Muscle layer of duodenum (tissue), 2 donors: ENCODE results near the gene PRRT1.

ENCODE experiments used
- H3K27ac ChIP-seq: one replicate; pipeline ENCODE4 v1.7.0; 2013; ENCODE audit warnings: mild to moderate bottlenecking, low read length
- H3K27me3 ChIP-seq: one replicate; pipeline ENCODE4 v1.7.0; 2013; ENCODE audit warnings: low read depth, mild to moderate bottlenecking, control low read depth, low read length
- H3K36me3 ChIP-seq, 2 donors: one replicate each; pipeline ENCODE4 v1.7.0; 2013; ENCODE audit warnings: low read length in 2 of 2, control low read depth in 1 of 2, mild to moderate bottlenecking in 1 of 2; ENCODE audit not compliant: insufficient read depth in 2 of 2, control insufficient read depth in 1 of 2
- H3K4me1 ChIP-seq, 2 donors: one replicate each; pipeline ENCODE4 v1.7.0; 2013; ENCODE audit warnings: low read length in 2 of 2, mild to moderate bottlenecking in 2 of 2, control low read depth in 1 of 2, moderate library complexity in 1 of 2; ENCODE audit not compliant: insufficient read depth in 2 of 2, control insufficient read depth in 1 of 2
- H3K4me3 ChIP-seq, 2 donors: one replicate each; pipeline ENCODE4 v1.7.0; 2013; ENCODE audit warnings: low read length in 2 of 2, low read depth in 1 of 2, mild to moderate bottlenecking in 1 of 2
- H3K9me3 ChIP-seq, 2 donors: one replicate each; pipeline ENCODE4 v1.7.0; 2013; ENCODE audit warnings: low read length in 2 of 2, control low read depth in 1 of 2, mild to moderate bottlenecking in 1 of 2; ENCODE audit not compliant: control insufficient read depth in 1 of 2
- donor health status: healthy.

The PRRT1 gene

DNA sequence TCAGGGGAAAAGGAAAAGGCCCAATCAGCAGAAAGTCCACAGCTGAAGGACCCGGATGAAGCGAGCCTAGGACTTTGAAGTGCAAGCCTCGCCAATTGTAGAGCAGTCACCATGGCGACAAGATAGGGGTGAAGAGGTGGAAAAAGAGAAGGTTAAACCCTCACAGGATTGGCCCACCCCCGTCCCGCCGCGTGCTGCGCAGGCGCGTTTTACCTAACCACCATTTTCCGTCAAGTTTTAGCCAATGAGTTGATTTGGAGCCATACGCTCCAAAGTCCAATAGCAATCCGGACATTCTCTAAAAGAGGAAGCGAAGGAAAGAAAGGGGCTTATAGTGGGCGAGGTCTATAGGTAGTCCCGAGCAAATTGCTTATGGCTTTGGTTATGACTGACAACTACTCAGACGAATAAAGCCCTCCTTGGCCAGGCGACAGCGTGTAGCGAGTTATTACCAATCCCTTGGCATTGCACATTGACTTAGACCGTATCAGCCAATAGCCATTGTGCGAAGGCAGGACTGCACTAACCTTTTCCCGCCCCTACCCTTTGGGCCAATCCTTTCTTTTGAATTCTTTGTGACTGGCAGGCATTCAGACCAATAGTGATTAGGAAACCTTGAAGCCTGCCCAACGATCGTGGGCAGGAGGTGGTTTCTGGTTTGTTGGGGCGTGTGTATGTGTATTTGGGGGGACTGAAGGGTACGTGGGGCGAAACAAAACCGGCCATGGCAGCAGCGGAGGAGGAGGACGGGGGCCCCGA lies 26.2 kb upstream of the PRRT1 start, which contains the start of gene RNF5:
TSS of gene RNF5 (plus strand) at position 618 of the 759 bp plus-strand sequence. CDS start at position 725, 107 bp downstream.
- no peaks in the 10 kb centered on the region for H3K27me3 ChIP-seq
- peaks cover 35 to 52% of the 10 kb centered on the region in 2 donors for H3K4me1 ChIP-seq
- H3K9me3 ChIP-seq: no peaks in the 10 kb centered on the region
- peak within 1 kb of the TSS; percentile 99 for H3K27ac ChIP-seq
- peaks cover 17 to 24% of the 10 kb centered on the region in 2 donors for H3K36me3 ChIP-seq
- peak within 1 kb of the TSS; percentile 80 to 84 for H3K4me3 ChIP-seq

DNA sequence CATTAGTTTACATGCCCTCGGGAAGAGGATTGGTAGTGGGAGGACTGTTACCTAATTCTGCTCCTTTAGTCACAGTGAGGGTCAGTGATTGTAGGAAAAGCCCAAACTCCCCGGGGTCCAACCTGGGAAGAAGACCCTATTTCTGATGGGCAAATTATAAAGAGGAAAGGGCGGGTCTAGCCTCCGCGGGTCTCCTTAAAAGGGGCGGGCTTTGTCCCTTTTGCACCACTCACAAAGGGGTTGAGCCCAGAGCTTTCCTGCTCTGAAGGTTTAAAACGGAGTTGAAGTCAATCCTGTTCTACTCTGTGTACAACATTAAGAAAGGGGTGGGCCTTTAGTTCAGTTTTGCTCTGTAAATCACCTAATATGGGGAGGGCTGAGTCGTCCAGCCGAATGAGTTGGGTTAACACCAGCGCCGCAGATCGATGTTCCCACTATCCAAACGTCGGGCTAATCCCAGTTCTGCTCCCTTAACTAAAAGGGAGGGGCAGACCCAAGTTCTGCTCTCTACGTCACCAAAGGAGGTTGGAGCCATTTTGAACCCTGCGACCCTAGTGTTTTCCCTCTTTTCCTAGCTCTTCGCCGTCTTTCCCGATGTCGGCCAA lies 25.5 kb upstream of the PRRT1 start:
- Histone ChIP-seq H3K4me1 (peaks cover 35 to 51% of the 10 kb centered on the region in 2 donors), H3K4me3 (peak overlapping the region; percentile 80 to 84), H3K27ac (peak overlapping the region; percentile 99), H3K36me3 (peaks cover 12 to 19% of the 10 kb centered on the region in 2 donors), H3K27me3 (no peaks in the 10 kb centered on the region), H3K9me3 (no peaks in the 10 kb centered on the region)

DNA sequence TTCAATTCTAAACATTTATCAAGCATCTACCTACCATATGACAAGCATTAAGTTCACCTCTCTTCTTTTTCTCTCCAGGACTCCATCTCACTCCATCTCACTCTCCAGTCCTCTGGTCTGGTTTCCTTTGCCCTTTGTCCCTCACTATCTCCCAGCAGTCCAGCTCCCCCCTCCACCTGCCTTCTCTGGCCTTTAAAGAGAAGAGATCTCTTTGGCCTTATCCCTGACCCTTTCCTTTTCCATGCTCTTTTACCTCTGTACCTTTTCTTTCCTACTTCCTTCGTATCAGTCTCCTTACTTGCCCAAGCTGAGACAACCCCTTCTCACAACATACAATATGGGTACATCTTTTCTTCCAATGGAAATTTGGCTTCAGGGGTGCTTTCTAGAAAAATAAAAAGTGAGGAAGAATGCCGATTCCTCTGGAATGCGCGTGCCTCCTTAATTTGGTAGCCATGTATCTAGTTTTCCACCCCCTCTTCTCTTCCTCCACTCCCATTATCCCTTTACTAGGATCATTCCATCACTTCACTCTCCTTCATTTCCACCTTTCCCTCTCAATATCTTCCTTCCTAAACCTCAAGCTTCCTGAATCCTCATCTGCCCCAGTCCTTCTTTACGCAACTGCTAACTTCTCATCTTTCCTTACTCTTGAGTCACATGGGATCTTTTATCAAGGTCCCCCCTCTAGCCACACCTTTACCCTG lies 24.9 kb upstream of the PRRT1 start:
- Histone ChIP-seq H3K36me3 (peaks cover 10 to 17% of the 10 kb centered on the region in 2 donors), H3K4me1 (peaks cover 35 to 48% of the 10 kb centered on the region in 2 donors), H3K27ac (peak overlapping the region; percentile 99), H3K9me3 (no peaks in the 10 kb centered on the region), H3K27me3 (no peaks in the 10 kb centered on the region), H3K4me3 (peak overlapping the region; percentile 80 to 84)

DNA sequence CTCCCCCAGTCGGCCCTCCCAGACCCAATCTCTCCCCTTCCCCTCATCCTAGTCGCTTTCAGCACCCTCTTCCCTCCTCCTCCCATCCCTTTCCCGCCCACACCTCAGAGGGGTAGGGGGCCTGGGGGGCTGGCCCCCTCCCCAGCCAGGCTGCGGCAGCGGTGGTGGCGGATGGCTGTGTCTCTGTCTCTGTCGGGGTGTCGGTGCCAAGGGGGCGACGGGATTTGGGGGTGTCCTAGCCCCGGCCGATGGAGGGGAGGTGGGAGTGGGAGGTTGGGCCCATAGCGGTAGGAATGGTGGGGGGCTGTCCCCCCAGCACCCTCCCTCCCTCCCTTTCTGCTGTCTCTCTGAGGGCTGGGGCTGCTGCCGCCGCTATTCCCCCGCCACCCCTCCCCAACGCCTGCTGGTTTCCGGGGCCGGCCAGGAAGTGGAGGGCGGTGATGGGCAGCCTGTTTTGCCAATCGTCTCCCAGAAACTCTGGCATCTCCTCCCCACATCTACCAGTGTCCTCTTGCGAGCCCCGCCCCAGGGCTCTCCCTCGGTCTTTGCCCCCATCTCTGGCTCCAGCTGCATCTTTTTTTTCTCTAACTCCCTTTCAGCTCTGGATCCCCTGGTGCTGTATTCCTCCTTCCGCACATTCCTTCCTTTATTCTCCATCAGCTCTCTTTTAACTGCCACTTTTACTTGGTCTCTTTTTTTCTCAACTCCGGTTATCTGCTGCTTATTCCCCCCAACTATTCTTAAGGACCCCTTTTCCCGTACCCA lies 24.2 kb upstream of the PRRT1 start, which contains the start of gene AGPAT1:
TSS of gene AGPAT1 (minus strand) at position 374 of the 765 bp plus-strand sequence. CDS start 4,588 bp downstream, outside the sequence.
- H3K27ac ChIP-seq: peak within 1 kb of the TSS; percentile 99
- H3K4me1 ChIP-seq: peaks cover 35 to 48% of the 10 kb centered on the region in 2 donors
- H3K4me3 ChIP-seq: peak within 1 kb of the TSS; percentile 80 to 84

DNA sequence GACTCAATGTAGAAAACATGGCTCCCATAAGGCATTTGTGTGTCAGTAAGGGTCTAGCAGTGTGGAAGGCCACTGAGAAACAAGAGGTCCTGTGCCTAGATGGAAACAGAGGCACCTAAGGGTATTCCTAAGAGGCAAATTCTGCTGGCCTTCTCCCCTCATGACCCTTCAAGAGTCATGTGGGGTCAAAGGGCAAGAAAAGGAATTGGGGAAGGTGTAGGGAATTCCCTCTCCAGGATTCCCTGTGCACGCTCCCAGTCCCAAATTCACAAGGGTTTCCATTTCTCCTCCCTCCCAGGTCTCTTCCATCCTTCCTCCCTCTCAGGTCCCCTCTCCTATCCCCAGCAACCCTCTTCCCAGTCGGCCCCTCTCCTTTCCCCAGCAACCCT lies 23.6 kb upstream of the PRRT1 start:
- Histone ChIP-seq H3K36me3 (peaks cover 6 to 16% of the 10 kb centered on the region in 2 donors), H3K27ac (peak overlapping the region; percentile 82), H3K4me3 (peak overlapping the region; percentile 80 to 84), H3K9me3 (no peaks in the 10 kb centered on the region), H3K4me1 (peaks cover 35 to 48% of the 10 kb centered on the region in 2 donors), H3K27me3 (no peaks in the 10 kb centered on the region)

More for the DNA sequence above, 24.2 kb upstream of the PRRT1 start, which contains the start of gene AGPAT1:
- Histone ChIP-seq H3K27me3 (no peaks in the 10 kb centered on the region), H3K36me3 (peaks cover 7 to 14% of the 10 kb centered on the region in 2 donors), H3K9me3 (no peaks in the 10 kb centered on the region)

DNA sequence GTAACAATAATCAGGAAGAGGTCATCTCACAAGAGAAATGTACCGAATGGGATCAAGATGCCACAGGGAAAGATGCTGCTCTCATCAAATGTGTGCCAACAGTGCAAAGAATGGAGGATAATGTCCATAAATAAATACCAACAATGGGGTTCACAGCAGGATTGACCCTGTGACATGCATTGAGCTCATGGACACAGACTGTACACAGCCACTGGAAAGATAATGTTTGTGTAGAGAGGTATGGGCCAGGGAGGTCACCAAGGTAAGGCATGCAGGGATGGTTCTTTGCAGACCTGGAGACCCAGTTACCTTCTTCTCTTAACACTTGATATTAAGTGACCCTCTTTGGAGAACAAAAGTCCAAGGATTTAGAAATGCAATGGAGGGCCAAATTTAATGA lies 22.7 kb upstream of the PRRT1 start:
- Histone ChIP-seq H3K36me3 (peaks cover 15 to 22% of the 10 kb centered on the region in 2 donors), H3K9me3 (no peaks in the 10 kb centered on the region), H3K4me3 (no peak overlapping the region), H3K27ac (no peak overlapping the region), H3K4me1 (peaks cover 28 to 40% of the 10 kb centered on the region in 2 donors), H3K27me3 (no peaks in the 10 kb centered on the region)

DNA sequence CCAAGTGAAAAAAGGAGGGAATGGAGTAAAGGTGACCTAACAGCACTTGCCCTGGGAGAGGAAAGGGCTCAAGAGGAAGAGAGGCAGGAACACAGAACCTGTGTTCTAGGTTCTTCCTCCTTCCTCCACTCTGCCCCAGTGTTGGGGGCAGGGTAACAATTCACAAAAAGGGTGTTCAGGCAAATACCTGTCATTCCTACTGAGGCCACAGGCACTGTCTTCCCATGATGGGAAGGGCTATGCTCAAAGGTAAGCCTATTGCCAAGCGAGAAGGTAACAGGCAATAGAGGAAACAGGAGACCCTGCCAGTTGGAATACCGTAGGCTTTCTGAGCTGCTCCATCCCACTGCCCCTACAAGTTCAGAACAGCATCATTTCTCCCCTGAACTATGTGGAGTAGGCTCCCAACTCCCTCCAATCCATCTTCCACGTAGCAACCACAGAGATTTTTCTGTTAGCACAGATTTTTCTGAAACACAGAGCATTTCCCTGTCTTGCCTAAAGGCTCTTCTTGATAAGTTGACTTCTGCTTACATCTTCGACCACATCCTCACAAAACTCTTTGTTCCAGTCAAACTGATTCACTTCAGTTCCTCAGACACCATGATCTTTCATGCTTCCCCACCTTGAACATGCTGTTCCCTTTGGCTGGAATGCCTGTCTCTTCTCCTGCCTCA lies 21.4 kb upstream of the PRRT1 start:
- peaks cover 21 to 34% of the 10 kb centered on the region in 2 donors for H3K4me1 ChIP-seq
- no peaks in the 10 kb centered on the region for H3K27me3 ChIP-seq
- no peaks in the 10 kb centered on the region for H3K9me3 ChIP-seq
- no peak overlapping the region for H3K27ac ChIP-seq
- H3K4me3 ChIP-seq: no peak overlapping the region
- peaks cover 25 to 34% of the 10 kb centered on the region in 2 donors for H3K36me3 ChIP-seq

DNA sequence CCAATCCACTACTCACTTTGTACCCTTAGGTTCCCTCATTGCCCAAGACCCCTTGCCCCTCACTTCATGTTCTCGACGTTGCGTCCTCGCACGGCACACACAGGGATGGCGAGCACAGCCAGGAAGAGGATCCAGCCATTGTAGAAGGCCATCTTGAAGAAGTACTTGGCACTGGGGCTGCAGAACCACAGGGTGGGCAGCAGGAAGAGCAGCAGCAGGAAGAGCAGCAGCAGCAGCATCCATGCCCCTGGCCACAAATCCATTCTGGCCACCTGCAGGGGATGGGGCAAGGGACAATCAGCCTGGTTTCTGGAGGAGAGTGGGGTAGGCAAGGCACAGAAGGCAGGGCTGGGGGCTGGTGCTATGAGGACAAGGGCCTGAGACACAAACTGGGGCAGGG lies 19.5 kb upstream of the PRRT1 start:
- no peak overlapping the region for H3K27ac ChIP-seq
- peaks cover 33 to 49% of the 10 kb centered on the region in 2 donors for H3K36me3 ChIP-seq
- H3K4me3 ChIP-seq: no peak overlapping the region
- H3K9me3 ChIP-seq: no peaks in the 10 kb centered on the region
- H3K27me3 ChIP-seq: no peaks in the 10 kb centered on the region
- peaks cover 10 to 32% of the 10 kb centered on the region in 2 donors for H3K4me1 ChIP-seq

DNA sequence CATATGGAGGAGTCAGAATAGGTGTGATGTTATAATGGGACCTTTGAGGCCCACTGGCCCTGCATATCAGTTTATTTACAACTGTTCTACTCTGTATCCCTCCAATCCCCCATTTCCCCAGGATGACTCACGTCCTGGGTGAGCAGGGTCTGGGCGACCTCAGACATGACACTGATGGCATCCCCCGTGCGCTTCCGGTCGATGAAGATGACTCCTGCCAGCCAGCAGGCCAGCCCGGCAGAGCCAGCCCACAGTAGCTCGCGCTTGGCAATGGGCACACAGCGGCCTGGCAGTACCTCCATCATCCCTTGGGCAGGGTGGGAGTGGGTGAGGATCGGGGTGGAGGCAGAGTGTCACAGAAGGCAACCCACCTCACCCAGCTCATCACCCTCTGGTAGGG lies 18.6 kb upstream of the PRRT1 start:
- H3K4me3 ChIP-seq: no peak overlapping the region
- H3K36me3 ChIP-seq: peaks cover 38 to 57% of the 10 kb centered on the region in 2 donors

DNA sequence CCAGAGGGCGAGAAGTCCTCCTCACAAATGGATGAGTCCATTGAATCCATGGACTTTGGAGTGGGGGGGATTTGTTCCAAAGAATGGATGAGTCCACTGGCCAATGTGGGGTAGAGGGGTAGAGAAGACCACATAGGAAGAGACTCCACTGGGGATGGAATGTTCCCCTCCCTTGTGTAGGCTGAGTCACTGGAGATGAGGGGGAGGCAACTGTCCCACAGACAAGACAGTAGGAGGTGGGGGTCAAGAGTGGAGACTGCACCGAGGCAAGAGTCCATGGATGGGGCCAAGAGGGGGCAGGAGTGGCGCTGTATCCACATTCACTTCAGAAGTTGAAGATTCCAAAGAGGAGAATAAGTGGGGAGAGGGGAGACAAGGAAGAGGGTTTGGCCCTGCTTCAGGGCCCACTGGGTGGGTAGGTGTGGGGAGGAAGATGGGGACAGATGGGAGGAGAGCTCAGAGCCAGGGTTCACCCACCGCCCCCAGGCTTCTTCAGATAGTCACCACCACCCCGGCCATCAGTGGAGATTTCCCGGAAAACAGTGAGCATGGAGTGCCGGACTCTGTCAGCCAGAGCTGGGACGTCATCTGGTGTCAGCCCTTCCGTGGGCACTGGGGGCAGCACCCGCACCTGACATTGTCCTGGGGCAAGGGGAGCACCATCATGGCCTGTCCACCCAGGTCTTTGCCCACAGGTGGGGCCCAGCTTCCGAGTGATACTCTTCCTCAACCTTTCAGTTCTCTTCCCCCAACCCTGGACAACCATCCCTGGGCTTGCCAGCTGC lies 17.3 kb upstream of the PRRT1 start:
- H3K36me3 ChIP-seq: peaks cover 38 to 57% of the 10 kb centered on the region in 2 donors
- no peaks in the 10 kb centered on the region for H3K9me3 ChIP-seq
- H3K27me3 ChIP-seq: no peaks in the 10 kb centered on the region
- H3K4me3 ChIP-seq: no peak overlapping the region
- peak overlapping the region; percentile 14 for H3K27ac ChIP-seq
- H3K4me1 ChIP-seq: peaks cover 0 to 15% of the 10 kb centered on the region in 2 donors

More for the DNA sequence above, 18.6 kb upstream of the PRRT1 start:
- H3K4me1 ChIP-seq: peaks cover 6 to 28% of the 10 kb centered on the region in 2 donors
- H3K27me3 ChIP-seq: no peaks in the 10 kb centered on the region
- H3K27ac ChIP-seq: no peak overlapping the region
- no peaks in the 10 kb centered on the region for H3K9me3 ChIP-seq
